ENCODE measurements around the gene CLCNKB.

Gene CLCNKB

GRCh38 chr1:16091296-16091695 lies 47.7 kb downstream of the CLCNKB start:
- DNase-seq (ENCODE audit: low read depth in 1 of 2, low spot score in 1 of 2), result no peak

- DNase-seq (ENCODE audit: low read depth in 1 of 2, low spot score in 1 of 2), result no peak
Observed at GRCh38 chr1:16092097-16092922, 48.7 kb downstream of the CLCNKB start.

GRCh38 chr1:16092923-16093511 lies 49.4 kb downstream of the CLCNKB start:
- DNase-seq (ENCODE audit: low read depth in 1 of 2, low spot score in 1 of 2), result no peak

GRCh38 chr1:16093611-16094010 lies 50.0 kb downstream of the CLCNKB start:
- DNase-seq (ENCODE audit: low read depth in 1 of 2, low spot score in 1 of 2), result no peak

GRCh38 chr1:16094453-16095158 lies 51.0 kb downstream of the CLCNKB start:
- no peak for DNase-seq (ENCODE audit: low read depth in 1 of 2, low spot score in 1 of 2)

- no peak for DNase-seq (ENCODE audit: low read depth in 1 of 2, low spot score in 1 of 2)
Observed at GRCh38 chr1:16095447-16095846, 51.9 kb downstream of the CLCNKB start.

- DNase-seq (ENCODE audit: low read depth in 1 of 2, low spot score in 1 of 2), result no peak
Observed at GRCh38 chr1:16099412-16099811, 55.8 kb downstream of the CLCNKB start.

GRCh38 chr1:16101623-16102022 lies 58.0 kb downstream of the CLCNKB start:
- no peak for DNase-seq (ENCODE audit: low read depth in 1 of 2, low spot score in 1 of 2)
